OCI-LY3 (cell line): ENCODE results near the gene NTNG1.

Experiments
- EZH2phosphoT487 ChIP-seq: fragments of 200-600 bp; shearing (Covaris generic); IDR thresholded peaks from 2 replicates; pipeline ENCODE4 v1.6.1; 2018; ENCODE audit warnings: antibody characterized with exemption, mixed run types, low read depth
- TF ChIP-seq, protein P1 (sequence below): fragments of 200-600, 300-600 bp; sonication (generic); IDR thresholded peaks from 2 replicates; pipeline ENCODE4 v1.5.1; 2014; ENCODE audit warnings: antibody characterized with exemption, low read length, low read depth

DNA sequence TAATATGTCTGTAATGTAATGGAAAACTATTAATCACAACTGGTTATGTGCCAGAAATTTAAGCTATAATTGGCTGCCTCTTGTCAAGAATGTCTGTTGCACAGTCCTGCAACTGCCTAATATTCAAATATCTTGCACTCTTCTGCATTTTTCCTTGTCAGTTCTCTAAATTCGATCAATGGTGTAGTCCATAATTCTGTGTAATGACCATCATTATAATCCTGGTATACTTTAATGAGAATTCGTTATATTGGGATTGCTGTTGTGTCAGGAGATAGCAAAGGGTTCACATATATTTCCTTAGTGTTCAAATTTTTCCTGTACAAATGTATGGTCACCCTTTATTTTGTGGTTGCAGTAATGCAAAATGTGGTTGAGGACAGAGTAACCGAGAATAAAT, 4.8 kb downstream of the NTNG1 start:
- TF ChIP-seq, protein P1, sequence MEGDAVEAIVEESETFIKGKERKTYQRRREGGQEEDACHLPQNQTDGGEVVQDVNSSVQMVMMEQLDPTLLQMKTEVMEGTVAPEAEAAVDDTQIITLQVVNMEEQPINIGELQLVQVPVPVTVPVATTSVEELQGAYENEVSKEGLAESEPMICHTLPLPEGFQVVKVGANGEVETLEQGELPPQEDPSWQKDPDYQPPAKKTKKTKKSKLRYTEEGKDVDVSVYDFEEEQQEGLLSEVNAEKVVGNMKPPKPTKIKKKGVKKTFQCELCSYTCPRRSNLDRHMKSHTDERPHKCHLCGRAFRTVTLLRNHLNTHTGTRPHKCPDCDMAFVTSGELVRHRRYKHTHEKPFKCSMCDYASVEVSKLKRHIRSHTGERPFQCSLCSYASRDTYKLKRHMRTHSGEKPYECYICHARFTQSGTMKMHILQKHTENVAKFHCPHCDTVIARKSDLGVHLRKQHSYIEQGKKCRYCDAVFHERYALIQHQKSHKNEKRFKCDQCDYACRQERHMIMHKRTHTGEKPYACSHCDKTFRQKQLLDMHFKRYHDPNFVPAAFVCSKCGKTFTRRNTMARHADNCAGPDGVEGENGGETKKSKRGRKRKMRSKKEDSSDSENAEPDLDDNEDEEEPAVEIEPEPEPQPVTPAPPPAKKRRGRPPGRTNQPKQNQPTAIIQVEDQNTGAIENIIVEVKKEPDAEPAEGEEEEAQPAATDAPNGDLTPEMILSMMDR, result no peak
- TF ChIP-seq EZH2phosphoT487, result no peak
